ENCODE results near the gene GNAT2.
A peak's percentile ranks its signal among the peaks of the same experiment; 100 is the strongest.

Gene GNAT2

DNA sequence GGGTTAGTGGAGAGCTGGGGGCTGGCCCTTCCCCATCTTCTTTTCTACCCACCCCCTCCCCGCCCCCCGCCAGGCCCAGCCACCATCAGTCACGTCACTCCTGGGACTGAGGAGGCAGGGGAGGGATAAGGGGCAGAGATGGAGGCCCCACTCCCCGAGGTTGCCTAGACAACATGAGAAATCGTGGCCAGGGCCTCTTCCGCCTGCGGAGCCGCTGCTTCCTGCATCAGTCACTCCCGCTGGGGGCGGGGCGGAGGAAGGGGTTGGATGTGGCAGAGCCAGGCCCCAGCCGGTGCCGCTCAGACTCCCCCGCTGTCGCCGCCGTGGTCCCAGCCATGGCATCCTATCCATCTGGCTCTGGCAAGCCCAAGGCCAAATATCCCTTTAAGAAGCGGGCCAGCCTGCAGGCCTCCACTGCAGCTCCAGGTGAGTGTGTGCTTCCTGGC, 1.4 kb upstream of the GNAT2 start (continued):
- TF ChIP-seq, protein P1, sequence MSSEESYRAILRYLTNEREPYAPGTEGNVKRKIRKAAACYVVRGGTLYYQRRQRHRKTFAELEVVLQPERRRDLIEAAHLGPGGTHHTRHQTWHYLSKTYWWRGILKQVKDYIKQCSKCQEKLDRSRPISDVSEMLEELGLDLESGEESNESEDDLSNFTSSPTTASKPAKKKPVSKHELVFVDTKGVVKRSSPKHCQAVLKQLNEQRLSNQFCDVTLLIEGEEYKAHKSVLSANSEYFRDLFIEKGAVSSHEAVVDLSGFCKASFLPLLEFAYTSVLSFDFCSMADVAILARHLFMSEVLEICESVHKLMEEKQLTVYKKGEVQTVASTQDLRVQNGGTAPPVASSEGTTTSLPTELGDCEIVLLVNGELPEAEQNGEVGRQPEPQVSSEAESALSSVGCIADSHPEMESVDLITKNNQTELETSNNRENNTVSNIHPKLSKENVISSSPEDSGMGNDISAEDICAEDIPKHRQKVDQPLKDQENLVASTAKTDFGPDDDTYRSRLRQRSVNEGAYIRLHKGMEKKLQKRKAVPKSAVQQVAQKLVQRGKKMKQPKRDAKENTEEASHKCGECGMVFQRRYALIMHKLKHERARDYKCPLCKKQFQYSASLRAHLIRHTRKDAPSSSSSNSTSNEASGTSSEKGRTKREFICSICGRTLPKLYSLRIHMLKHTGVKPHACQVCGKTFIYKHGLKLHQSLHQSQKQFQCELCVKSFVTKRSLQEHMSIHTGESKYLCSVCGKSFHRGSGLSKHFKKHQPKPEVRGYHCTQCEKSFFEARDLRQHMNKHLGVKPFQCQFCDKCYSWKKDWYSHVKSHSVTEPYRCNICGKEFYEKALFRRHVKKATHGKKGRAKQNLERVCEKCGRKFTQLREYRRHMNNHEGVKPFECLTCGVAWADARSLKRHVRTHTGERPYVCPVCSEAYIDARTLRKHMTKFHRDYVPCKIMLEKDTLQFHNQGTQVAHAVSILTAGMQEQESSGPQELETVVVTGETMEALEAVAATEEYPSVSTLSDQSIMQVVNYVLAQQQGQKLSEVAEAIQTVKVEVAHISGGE (tag by site-specific recombination; conservative IDR thresholded peaks at IDR 0.05; ENCODE audit: low read depth), result 0 out of 2 replicates have a peak, but pooled peaks have one; percentile 50
- no peak for TF ChIP-seq SCRT2 (tag by site-specific recombination; IDR thresholded peaks at IDR 0.05)
- no peak for TF ChIP-seq GFI1B (tag by site-specific recombination; IDR thresholded peaks at IDR 0.05)
- TF ChIP-seq ZNF571 (tag by site-specific recombination; IDR thresholded peaks at IDR 0.05), result no peak
- TF ChIP-seq, protein P2, sequence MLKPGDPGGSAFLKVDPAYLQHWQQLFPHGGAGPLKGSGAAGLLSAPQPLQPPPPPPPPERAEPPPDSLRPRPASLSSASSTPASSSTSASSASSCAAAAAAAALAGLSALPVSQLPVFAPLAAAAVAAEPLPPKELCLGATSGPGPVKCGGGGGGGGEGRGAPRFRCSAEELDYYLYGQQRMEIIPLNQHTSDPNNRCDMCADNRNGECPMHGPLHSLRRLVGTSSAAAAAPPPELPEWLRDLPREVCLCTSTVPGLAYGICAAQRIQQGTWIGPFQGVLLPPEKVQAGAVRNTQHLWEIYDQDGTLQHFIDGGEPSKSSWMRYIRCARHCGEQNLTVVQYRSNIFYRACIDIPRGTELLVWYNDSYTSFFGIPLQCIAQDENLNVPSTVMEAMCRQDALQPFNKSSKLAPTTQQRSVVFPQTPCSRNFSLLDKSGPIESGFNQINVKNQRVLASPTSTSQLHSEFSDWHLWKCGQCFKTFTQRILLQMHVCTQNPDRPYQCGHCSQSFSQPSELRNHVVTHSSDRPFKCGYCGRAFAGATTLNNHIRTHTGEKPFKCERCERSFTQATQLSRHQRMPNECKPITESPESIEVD (tag by site-specific recombination; IDR thresholded peaks at IDR 0.05), result no peak
- TF ChIP-seq ZNF596 (tag by site-specific recombination; IDR thresholded peaks at IDR 0.05), result no peak
- no peak for TF ChIP-seq RBAK (tag by site-specific recombination; IDR thresholded peaks at IDR 0.05)
- no peak for TF ChIP-seq ZNF274 (IDR thresholded peaks at IDR 0.05; ENCODE audit: low read length)
- TF ChIP-seq ZNF274 (tag by site-specific recombination; IDR thresholded peaks at IDR 0.05; ENCODE audit: borderline replicate concordance), result no peak
- TF ChIP-seq ZNF501 (tag by site-specific recombination; IDR thresholded peaks at IDR 0.05), result no peak
- no peak for TF ChIP-seq ZNF2 (tag by site-specific recombination; IDR thresholded peaks at IDR 0.05)
- TF ChIP-seq ZNF48 (tag by site-specific recombination; IDR thresholded peaks at IDR 0.05), result no peak
- TF ChIP-seq ZNF530 (tag by site-specific recombination; IDR thresholded peaks at IDR 0.05; ENCODE audit: low read depth), result no peak
- peak; percentile 64; the same call in 1 of the 2 replicates for TF ChIP-seq ZXDB (tag by site-specific recombination; IDR thresholded peaks at IDR 0.05)
- no peak for TF ChIP-seq ZNF132 (tag by site-specific recombination; IDR thresholded peaks at IDR 0.05; ENCODE audit: borderline replicate concordance)
- no peak for TF ChIP-seq ZNF221 (tag by site-specific recombination; IDR thresholded peaks at IDR 0.05; ENCODE audit: borderline replicate concordance)
- no peak for TF ChIP-seq ZNF768 (tag by site-specific recombination; IDR thresholded peaks at IDR 0.05)
- TF ChIP-seq IKZF3 (tag by site-specific recombination; IDR thresholded peaks at IDR 0.05), result peak; percentile 76
- no peak for TF ChIP-seq ZNF324 (tag by site-specific recombination; IDR thresholded peaks at IDR 0.05)
- TF ChIP-seq KLF10 (tag by site-specific recombination; IDR thresholded peaks at IDR 0.05), result peak; percentile 75
- no peak for TF ChIP-seq ZNF335 (tag by site-specific recombination; conservative IDR thresholded peaks at IDR 0.05)
- TF ChIP-seq SP2 (tag by site-specific recombination; IDR thresholded peaks at IDR 0.05), result peak; percentile 88
- TF ChIP-seq, protein P3, sequence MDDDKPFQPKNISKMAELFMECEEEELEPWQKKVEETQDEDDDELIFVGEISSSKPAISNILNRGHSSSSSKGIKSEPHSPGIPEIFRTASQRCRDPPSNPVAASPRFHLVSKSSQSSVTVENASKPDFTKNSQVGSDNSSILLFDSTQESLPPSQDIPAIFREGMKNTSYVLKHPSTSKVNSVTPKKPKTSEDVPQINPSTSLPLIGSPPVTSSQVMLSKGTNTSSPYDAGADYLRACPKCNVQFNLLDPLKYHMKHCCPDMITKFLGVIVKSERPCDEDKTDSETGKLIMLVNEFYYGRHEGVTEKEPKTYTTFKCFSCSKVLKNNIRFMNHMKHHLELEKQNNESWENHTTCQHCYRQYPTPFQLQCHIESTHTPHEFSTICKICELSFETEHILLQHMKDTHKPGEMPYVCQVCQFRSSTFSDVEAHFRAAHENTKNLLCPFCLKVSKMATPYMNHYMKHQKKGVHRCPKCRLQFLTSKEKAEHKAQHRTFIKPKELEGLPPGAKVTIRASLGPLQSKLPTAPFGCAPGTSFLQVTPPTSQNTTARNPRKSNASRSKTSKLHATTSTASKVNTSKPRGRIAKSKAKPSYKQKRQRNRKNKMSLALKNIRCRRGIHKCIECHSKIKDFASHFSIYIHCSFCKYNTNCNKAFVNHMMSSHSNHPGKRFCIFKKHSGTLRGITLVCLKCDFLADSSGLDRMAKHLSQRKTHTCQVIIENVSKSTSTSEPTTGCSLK (tag by site-specific recombination; IDR thresholded peaks at IDR 0.05), result no peak
- peak; percentile 14; the same call in 1 of the 2 replicates for TF ChIP-seq ZBTB48 (tag by site-specific recombination; IDR thresholded peaks at IDR 0.05)
- TF ChIP-seq HOXD13 (CRISPR knock-in tag; IDR thresholded peaks at IDR 0.05; ENCODE audit: borderline replicate concordance), result no peak
- TF ChIP-seq ZBTB20 (tag by site-specific recombination; IDR thresholded peaks at IDR 0.05), result no peak; the same call in 1 of the 2 replicates
- TF ChIP-seq, protein P4, sequence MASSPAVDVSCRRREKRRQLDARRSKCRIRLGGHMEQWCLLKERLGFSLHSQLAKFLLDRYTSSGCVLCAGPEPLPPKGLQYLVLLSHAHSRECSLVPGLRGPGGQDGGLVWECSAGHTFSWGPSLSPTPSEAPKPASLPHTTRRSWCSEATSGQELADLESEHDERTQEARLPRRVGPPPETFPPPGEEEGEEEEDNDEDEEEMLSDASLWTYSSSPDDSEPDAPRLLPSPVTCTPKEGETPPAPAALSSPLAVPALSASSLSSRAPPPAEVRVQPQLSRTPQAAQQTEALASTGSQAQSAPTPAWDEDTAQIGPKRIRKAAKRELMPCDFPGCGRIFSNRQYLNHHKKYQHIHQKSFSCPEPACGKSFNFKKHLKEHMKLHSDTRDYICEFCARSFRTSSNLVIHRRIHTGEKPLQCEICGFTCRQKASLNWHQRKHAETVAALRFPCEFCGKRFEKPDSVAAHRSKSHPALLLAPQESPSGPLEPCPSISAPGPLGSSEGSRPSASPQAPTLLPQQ (tag by site-specific recombination; IDR thresholded peaks at IDR 0.05), result peak; percentile 75
- TF ChIP-seq, protein P5, sequence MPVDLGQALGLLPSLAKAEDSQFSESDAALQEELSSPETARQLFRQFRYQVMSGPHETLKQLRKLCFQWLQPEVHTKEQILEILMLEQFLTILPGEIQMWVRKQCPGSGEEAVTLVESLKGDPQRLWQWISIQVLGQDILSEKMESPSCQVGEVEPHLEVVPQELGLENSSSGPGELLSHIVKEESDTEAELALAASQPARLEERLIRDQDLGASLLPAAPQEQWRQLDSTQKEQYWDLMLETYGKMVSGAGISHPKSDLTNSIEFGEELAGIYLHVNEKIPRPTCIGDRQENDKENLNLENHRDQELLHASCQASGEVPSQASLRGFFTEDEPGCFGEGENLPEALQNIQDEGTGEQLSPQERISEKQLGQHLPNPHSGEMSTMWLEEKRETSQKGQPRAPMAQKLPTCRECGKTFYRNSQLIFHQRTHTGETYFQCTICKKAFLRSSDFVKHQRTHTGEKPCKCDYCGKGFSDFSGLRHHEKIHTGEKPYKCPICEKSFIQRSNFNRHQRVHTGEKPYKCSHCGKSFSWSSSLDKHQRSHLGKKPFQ (tag by site-specific recombination; IDR thresholded peaks at IDR 0.05), result no peak
- TF ChIP-seq OSR2 (tag by site-specific recombination; IDR thresholded peaks at IDR 0.05), result no peak
- TF ChIP-seq ZSCAN16 (tag by site-specific recombination; IDR thresholded peaks at IDR 0.05), result no peak
- TF ChIP-seq ZNF37A (tag by site-specific recombination; IDR thresholded peaks at IDR 0.05), result no peak
- peak; percentile 39; the same call in 1 of the 2 replicates for TF ChIP-seq ZBTB17 (tag by site-specific recombination; IDR thresholded peaks at IDR 0.05)
- no peak; the same call in 1 of the 2 replicates for TF ChIP-seq SP7 (tag by site-specific recombination; IDR thresholded peaks at IDR 0.05)
